ENCODE measurements around the gene NEUROD2.

- no peak for TF ChIP-seq CTCF (conservative IDR thresholded peaks at IDR 0.05; ENCODE audit: low read depth in 2 of 2)
- TF ChIP-seq, protein P1, sequence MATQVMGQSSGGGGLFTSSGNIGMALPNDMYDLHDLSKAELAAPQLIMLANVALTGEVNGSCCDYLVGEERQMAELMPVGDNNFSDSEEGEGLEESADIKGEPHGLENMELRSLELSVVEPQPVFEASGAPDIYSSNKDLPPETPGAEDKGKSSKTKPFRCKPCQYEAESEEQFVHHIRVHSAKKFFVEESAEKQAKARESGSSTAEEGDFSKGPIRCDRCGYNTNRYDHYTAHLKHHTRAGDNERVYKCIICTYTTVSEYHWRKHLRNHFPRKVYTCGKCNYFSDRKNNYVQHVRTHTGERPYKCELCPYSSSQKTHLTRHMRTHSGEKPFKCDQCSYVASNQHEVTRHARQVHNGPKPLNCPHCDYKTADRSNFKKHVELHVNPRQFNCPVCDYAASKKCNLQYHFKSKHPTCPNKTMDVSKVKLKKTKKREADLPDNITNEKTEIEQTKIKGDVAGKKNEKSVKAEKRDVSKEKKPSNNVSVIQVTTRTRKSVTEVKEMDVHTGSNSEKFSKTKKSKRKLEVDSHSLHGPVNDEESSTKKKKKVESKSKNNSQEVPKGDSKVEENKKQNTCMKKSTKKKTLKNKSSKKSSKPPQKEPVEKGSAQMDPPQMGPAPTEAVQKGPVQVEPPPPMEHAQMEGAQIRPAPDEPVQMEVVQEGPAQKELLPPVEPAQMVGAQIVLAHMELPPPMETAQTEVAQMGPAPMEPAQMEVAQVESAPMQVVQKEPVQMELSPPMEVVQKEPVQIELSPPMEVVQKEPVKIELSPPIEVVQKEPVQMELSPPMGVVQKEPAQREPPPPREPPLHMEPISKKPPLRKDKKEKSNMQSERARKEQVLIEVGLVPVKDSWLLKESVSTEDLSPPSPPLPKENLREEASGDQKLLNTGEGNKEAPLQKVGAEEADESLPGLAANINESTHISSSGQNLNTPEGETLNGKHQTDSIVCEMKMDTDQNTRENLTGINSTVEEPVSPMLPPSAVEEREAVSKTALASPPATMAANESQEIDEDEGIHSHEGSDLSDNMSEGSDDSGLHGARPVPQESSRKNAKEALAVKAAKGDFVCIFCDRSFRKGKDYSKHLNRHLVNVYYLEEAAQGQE (IDR thresholded peaks at IDR 0.05; ENCODE audit: unreplicated experiment) = no peak
- TF ChIP-seq CREB1 (CRISPR knock-in tag; IDR thresholded peaks at IDR 0.05; ENCODE audit: low read depth) = no peak
- no peak for TF ChIP-seq JUNB (IDR thresholded peaks at IDR 0.05; ENCODE audit: unreplicated experiment)
- no peak for TF ChIP-seq POLR2AphosphoS5 (IDR thresholded peaks at IDR 0.05; ENCODE audit: low read depth)
- peak; percentile 93 for TF ChIP-seq EZH2 (IDR thresholded peaks at IDR 0.05; ENCODE audit: low read depth, unreplicated experiment)
- no peak for TF ChIP-seq EZH2phosphoT487 (IDR thresholded peaks at IDR 0.05; ENCODE audit: unreplicated experiment)
- TF ChIP-seq, protein P2, sequence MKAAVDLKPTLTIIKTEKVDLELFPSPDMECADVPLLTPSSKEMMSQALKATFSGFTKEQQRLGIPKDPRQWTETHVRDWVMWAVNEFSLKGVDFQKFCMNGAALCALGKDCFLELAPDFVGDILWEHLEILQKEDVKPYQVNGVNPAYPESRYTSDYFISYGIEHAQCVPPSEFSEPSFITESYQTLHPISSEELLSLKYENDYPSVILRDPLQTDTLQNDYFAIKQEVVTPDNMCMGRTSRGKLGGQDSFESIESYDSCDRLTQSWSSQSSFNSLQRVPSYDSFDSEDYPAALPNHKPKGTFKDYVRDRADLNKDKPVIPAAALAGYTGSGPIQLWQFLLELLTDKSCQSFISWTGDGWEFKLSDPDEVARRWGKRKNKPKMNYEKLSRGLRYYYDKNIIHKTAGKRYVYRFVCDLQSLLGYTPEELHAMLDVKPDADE (IDR thresholded peaks at IDR 0.05) = no peak
- no peak for TF ChIP-seq ZNF462 (CRISPR knock-in tag; IDR thresholded peaks at IDR 0.05)
- TF ChIP-seq ZNF114 (CRISPR knock-in tag; IDR thresholded peaks at IDR 0.05) = no peak
- TF ChIP-seq NANOG (IDR thresholded peaks at IDR 0.05; ENCODE audit: borderline replicate concordance) = no peak
- TF ChIP-seq ZNF331 (CRISPR knock-in tag; IDR thresholded peaks at IDR 0.05; ENCODE audit: low read depth) = no peak
Observed at GRCh38 chr17:39605492-39606433, 2.0 kb downstream of the NEUROD2 start.
